Activated CD8-positive, alpha-beta memory T cell treated with anti-CD3 and anti-CD28 coated beads for 24 hours (primary cell): ENCODE measurements around the gene CCDC81.
"Not testable (repeated sequence)": the region's sequence is repeated elsewhere in the genome, so short reads cannot be mapped to it uniquely, and the experiment has no call there.

Experiments used
- DNase-seq: peaks from one replicate; pipeline ENCODE4 v3.0.0-alpha.2; 2020

The CCDC81 gene

DNA sequence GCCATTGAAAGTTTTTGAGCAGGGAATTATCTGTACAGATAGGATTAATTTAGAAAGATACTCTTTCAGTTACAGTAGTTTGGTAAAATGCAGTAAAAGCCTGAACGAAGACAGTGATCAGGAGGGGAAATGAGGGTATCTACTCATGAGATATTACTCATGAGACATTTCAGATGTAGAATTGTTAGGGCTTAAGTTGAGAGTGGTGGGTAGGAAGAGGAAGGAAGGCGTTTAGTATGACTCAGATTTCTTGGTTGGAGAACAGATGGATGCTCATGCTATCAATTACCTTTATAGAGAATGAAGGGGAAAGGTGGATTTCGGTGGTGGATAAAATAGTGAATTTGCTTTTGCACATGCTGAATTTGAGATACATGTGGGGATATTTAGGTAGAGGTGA lies 15.8 kb downstream of the CCDC81 start:
- DNase-seq = no peak

- DNase-seq = no peak
These were observed 20.4 kb downstream of the CCDC81 start for GRCh38 chr11:86395061-86395551.

DNA sequence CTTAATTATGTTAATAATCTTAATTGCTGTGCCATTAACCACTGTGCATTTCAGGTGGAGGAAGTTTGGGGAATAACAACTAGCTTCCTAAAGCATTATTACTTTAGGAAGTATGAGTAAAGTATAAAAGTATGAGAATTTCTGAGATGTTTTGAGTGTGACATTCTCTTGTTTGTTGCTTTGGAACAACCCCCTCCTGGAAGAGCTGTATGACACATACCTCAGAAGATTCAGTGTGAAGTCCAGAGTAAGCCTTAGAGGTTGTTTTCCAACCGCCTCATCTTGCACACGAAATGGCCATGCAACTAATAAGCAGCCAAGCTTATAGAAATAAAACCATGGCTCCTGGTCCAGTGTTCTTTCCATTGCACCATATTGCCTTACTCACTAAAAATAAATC lies 21.7 kb downstream of the CCDC81 start:
- DNase-seq = no peak

DNA sequence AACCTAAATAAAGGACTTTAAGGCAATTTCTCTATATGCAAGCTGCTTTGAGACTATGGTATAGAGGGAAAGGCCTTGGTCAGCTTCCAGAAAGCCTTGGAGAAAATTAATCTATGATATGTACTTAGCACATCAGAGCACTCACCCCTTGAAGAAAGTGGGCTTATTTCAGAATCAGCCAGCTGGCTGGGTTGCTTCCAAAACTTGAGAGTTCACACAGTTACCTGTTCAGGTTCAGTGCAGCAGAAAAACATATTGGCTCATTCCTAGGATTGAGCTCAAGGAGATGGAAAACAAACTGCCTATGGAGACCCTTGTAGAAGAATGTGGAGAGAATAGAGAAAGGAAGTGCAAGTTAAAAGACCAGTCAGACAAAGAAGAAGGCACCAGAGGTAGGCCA lies 22.7 kb downstream of the CCDC81 start:
- no peak for DNase-seq

DNA sequence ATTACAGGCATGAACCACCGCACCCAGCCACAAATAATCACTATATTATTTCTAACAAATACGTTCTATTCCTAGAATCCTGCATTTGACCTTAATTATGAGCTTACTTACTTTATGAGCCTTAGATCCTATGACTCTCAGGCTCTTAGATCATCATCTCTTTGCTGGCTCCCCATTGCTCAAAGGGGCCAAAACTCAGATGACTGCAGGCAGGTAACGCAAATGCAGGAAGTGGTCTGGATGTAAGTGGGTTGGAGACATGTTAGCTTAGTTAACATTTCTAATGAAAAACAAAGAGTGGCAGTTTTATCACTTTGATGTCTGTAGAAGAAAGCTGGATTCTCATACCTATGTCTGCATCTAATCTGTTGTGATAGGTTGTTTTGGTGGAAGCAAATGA lies 23.4 kb downstream of the CCDC81 start:
- no peak for DNase-seq

DNA sequence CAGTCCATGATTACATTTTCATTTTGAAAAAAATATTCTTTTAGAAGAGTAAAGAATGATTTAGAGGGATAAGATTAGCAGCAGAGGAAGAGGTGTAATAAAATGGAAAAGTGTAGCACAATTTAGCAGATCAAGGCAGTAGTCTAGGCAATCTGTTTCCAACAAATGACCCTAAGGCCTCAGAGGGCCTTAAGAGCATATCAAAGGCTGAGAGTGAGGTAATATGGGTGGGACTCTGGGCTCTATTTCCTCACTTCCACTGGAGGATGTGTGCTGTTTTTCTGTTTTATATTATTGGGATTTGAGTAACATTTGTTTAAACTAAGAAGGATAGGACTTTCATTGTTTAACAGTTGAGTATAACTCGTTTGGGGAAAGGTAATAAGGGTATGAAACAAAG lies 28.8 kb downstream of the CCDC81 start:
- DNase-seq = no peak

GRCh38 chr11:86408845-86409244 lies 34.2 kb downstream of the CCDC81 start:
- no peak for DNase-seq

- no peak for DNase-seq
These were observed 39.3 kb downstream of the CCDC81 start for GRCh38 chr11:86414032-86414431.

- no peak for DNase-seq
These were observed 40.3 kb downstream of the CCDC81 start for GRCh38 chr11:86415026-86415425.

- no peak for DNase-seq
These were observed 41.8 kb downstream of the CCDC81 start for GRCh38 chr11:86416494-86416893.

GRCh38 chr11:86416951-86417350 lies 42.3 kb downstream of the CCDC81 start:
- DNase-seq = not testable (repeated sequence)

GRCh38 chr11:86418106-86418505 lies 43.4 kb downstream of the CCDC81 start:
- no peak for DNase-seq

GRCh38 chr11:86418513-86418912 lies 43.8 kb downstream of the CCDC81 start:
- no peak for DNase-seq

DNA sequence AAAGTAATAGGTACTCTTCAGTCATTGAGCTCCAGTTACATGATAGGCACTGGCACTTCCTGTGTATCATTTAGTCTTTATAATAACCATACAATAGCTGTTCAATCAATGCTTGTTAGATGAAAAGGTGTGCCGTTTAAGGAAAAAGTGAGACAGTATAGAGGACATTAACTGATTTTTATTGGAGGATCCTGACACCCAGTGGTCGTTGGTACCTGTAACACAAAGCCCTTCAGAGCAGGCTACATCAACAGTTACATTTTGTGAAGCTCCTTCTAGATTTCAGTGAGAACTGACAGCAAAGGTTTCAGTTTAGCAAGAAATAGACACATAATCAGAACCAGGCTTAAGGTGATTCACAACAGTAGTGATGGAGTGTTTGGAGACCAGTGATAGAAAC lies 44.2 kb downstream of the CCDC81 start:
- DNase-seq = no peak

- DNase-seq = no peak
These were observed 47.3 kb downstream of the CCDC81 start for GRCh38 chr11:86421946-86422345.

DNA sequence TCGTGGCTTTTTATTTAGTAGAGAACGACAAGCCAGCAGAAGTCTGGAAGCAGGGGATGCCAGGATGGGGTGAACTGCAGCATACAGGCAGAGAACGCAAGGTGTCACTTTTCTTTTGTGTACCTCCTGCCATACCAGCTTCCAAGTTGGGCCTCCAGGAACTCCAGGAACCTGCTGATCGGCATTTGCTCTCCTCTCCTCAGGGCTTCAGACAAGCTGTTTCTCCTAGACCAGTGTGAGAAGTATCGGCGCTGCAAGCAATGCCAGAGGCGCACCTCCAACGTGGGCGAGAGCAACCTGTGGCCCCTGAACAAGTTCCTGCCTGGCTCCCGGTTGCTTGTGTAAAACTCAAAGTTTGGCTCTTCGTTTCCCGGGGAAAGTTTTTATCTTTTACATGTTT lies 47.7 kb downstream of the CCDC81 start:
- no peak for DNase-seq

GRCh38 chr11:86423488-86423887 lies 48.8 kb downstream of the CCDC81 start:
- DNase-seq = not testable (repeated sequence)

DNA sequence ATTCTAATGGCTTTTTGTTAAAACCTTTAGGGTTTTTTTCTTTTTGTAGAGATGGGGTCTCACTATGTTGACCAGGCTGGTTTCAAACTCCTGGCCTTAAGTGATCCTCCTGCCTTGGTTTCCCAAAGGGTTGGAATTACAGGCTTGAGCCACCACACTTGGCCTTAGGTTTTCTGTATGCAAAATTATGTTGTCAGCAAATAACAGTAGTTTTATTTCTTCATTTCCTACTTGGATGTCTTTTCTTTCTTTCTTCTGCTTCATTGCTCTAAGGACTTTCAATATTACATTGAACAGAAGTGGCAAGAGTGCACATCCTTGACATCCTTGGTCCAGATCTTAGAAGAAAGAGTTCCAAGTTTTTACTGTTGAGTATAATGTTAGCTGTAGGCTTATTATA lies 52.8 kb downstream of the CCDC81 start:
- no peak for DNase-seq

DNA sequence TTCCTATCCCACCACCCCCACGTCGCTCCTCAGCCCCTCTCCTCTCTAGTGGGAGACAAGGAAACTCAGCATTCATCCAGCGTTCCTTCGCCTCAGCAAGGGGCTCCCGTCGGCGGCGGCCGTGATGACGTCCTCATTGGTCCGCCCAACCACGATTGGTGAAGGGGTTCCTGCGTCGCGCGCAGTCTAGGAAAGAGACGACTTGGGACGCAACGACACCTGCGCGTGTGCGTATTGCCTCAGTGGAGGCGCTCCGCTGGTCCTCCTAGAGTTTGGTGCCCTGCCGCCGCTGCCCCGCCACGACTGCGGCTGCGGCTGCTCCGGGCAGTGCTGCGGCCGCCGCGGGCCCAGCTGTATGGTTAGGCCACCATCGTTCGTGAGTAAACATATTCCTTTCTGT lies 56.6 kb downstream of the CCDC81 start:
- no peak for DNase-seq

GRCh38 chr11:86433361-86434095 lies 58.8 kb downstream of the CCDC81 start:
- DNase-seq = not testable (repeated sequence)

DNA sequence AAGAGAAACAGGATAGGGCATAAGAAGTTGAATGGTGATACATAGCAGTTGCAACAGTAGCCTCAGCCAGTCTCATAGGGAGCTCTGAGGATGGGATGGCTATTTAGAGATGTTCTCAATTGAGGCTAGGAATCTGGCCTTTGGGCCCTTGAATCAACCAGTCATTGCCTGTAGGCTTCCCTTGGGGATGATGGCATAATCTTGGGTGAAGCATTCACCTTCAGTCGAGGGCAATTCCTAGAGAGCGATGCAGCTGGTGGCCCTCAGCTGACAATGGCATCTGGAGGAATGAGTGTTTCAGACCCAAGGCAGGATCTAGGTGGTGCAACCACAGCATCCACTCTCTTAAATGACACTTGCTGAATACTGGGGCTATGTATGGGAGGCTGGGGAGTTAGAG lies 61.0 kb downstream of the CCDC81 start:
- no peak for DNase-seq

GRCh38 chr11:86438685-86439084 lies 64.0 kb downstream of the CCDC81 start:
- DNase-seq = no peak

- DNase-seq = no peak
These were observed 65.6 kb downstream of the CCDC81 start for GRCh38 chr11:86440305-86440716.

DNA sequence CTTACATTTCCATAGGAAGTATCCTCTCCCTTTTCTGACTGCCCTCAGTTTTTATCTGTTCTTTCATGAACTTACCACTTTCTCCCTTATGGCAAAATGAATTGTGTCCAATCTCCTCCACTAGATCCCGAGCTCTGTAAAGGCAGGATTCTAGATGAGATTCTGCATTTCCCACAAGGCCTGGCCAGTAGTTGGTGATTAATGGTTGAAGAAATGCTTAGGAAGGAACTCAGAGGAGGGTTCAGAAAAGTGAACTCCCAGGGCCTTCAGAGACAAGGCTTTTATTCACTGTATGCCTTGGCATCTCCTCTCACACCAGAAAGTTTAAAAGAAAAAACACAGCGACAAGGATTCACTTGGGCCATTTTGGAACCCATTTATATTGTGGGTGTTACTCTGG lies 66.2 kb downstream of the CCDC81 start:
- no peak for DNase-seq

GRCh38 chr11:86442420-86442819 lies 67.7 kb downstream of the CCDC81 start:
- no peak for DNase-seq
